GM19438 (cell line): ENCODE data around the gene SFMBT1.

Experiments used
- ATAC-seq: cut with Tn5 transposase; IDR thresholded peaks from one replicate; pipeline ENCODE4 v1.9.1; 2021; ENCODE audit warnings: low read depth; ENCODE audit not compliant: unreplicated experiment

Gene SFMBT1

DNA sequence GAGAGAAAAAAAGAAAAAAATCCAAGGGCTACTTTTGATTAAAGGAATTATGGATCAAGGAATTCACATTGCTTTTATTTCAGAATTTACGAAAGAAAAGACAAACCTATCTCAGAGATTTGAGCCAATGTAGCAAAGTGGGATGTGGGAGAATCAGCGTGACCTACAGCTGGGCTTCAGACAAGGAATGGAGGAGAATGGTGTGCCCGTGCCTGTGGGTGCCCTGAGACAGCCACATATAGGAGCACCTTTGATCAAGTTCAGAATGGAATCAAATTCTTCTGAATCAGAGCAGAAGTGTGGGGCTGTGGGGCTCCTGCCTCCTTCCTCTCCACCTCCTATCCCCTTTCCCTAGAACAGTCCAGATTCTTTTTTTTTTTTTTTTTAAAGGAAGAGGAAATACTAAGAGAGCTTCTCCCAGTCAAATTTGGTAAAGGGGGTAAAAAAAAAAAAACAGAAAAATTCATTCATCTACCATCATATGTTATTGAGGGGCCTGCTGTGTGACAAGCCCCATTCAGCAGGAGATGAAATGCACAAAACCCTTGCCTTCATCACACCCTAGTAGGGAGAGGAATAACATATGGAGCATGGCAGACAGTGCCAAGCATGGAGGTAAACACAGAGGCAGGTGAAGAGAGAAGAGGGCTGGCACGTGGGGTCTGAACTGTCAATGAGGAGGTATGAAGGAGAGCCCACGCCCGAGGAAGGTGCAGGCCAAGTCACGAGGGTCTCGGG, 186.0 kb downstream of the SFMBT1 start:
- ATAC-seq: no peak

DNA sequence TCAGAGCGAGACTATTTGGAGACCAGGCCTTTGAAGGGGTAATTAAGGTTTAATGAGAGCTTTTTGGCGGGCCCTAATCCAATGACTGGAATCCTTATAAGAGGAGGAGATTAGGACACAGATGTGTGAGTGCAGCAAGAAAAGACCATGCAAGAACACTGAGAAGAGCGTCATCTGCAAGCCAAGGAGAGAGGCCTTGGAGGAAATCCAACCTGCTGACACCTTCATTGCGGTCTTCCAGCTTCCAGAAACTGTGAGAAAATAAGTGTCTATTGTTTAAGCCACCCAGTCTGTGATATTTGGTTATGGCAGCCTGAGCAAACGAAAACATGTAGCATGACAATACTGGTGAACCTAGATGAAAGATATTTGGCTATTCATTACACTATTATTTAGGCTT, 188.0 kb downstream of the SFMBT1 start:
- ATAC-seq: no peak

DNA sequence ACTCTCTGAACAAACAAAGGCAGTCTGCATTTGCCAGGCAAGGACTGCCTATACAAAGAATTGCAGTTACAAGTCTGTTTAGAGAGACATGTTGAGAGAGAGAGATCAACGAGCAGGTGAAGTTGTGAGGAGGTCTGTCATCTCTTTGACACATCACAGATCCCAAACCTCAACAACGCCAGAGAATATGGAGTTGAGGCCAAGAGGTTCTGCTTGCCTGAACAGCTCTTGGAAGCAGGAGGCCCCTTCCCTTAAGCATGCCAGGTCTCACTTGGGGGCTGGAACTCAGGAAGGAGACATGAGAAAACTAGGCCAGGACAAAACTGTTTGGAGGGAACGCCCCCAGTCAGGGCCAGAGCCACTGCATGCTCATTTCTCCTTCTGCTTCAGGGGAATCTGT, 188.7 kb downstream of the SFMBT1 start:
- no peak for ATAC-seq

DNA sequence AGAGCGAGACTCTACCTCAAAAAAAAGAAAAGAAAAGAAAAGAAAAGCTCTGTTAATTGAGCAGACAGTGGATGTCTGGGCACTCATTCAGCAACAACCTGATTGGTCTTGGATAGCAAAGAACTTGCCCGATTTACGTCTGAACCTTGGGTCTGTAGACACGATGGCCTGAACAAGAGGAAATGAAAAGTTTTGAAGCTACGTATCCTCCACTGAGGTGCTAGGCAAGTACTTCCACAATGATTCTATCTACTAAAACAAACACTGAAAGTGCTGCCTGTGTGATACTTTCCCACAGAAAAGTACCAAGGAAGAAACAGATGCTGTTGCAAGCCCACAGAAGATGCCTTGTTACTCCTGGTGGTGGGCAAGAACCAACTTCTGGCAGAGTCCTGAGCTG, 189.2 kb downstream of the SFMBT1 start:
- ATAC-seq: no peak

DNA sequence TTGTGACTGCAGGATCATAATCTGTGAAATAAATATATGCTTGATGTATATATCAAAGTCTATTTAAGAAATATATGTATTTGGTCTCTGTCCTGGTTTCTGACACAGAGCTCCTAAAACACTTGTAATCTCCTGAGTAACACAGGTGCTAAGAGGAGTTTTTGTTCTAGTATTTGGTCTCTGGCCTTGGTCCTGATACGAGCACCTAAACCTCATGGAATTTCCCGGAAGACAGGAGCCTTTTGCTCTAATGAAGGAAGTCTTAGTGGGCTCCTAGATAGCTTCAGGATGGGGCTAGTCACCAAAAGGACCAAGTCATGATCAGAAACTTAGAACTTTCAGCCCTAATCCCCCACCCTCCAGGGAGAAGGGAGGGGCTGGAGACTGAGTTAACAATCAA, 191.9 kb downstream of the SFMBT1 start:
- no peak for ATAC-seq
